Measurements from ENCODE around the gene XRCC5. TPM values are rescaled to one million over a fixed set of nuclear protein-coding genes. Genes with fewer than 3 reads are reported as not detected.

The XRCC5 gene
- polyA plus RNA-seq, 1 donor (not counting 4 experiments of a cell fraction or from before 2014, with no cell fraction given), result 521 TPM

- Histone ChIP-seq H3K9ac (ENCODE audit: control insufficient read depth, extremely low read depth, insufficient read depth, low read length) (no peak overlapping the region), H3K4me2 (ENCODE audit: control insufficient read depth, extremely low read depth, insufficient read depth, low read depth, low read length) (no peak overlapping the region), H3K9me3 (ENCODE audit: control insufficient read depth, low read depth, low read length) (no peaks in the 10 kb centered on the region), H3K4me3 (ENCODE audit: control insufficient read depth in 2 of 3, extremely low read depth in 1 of 3, insufficient read depth in 2 of 3, low read depth in 1 of 3, low read length in 3 of 3) (no peak overlapping the region), H2AFZ (ENCODE audit: control insufficient read depth, low read length) (no peak overlapping the region), H3K4me1 (ENCODE audit: control insufficient read depth, extremely low read depth, insufficient read depth, low read length) (peaks cover 18% of the 10 kb centered on the region), H4K20me1 (ENCODE audit: control insufficient read depth, extremely low read depth, insufficient read depth, low read length) (no peaks in the 10 kb centered on the region), H3K9me1 (ENCODE audit: control insufficient read depth, extremely low read depth, insufficient read depth, low read length) (no peaks in the 10 kb centered on the region), H3K79me2 (ENCODE audit: control insufficient read depth, insufficient read depth, low read length) (no peaks in the 10 kb centered on the region), H3K27ac (ENCODE audit: control insufficient read depth, insufficient read depth, low read length) (no peak overlapping the region), H3K36me3 (ENCODE audit: control insufficient read depth in 2 of 2, extremely low read depth in 1 of 2, insufficient read depth in 2 of 2, low read length in 2 of 2) (no peaks in the 10 kb centered on the region), H3K27me3 (ENCODE audit: control insufficient read depth, extremely low read depth, insufficient read depth, low read length) (no peaks in the 10 kb centered on the region)
- dilution Hi-C loops (cut with MboI; ENCODE audit: extremely low pct_ligation_motif_present, low sequenced_read_pairs), result no loop called here
- no peak for DNase-seq (ENCODE audit: low read depth, low spot score)
- FAIRE-seq, result no peak
- no peak for TF ChIP-seq CTCF (optimal IDR thresholded peaks at IDR 0.05 in 1 of 3, IDR thresholded peaks at IDR 0.05 in 1 of 3, conservative IDR thresholded peaks at IDR 0.05 in 1 of 3; ENCODE audit: extremely low read depth in 1 of 3, insufficient read depth in 2 of 3, low read length in 3 of 3)
- TF ChIP-seq EZH2 (IDR thresholded peaks at IDR 0.05; ENCODE audit: low read length), result no peak
Measured at GRCh38 chr2:216224388-216224787, 115.2 kb downstream of the XRCC5 start.

GRCh38 chr2:216229277-216229914 lies 120.2 kb downstream of the XRCC5 start:
- Histone ChIP-seq H3K79me2 (ENCODE audit: control insufficient read depth, insufficient read depth, low read length) (no peaks in the 10 kb centered on the region), H4K20me1 (ENCODE audit: control insufficient read depth, extremely low read depth, insufficient read depth, low read length) (no peaks in the 10 kb centered on the region), H3K4me3 (ENCODE audit: control insufficient read depth in 2 of 3, extremely low read depth in 1 of 3, insufficient read depth in 2 of 3, low read depth in 1 of 3, low read length in 3 of 3) (no peak overlapping the region), H3K9ac (ENCODE audit: control insufficient read depth, extremely low read depth, insufficient read depth, low read length) (no peak overlapping the region), H3K9me1 (ENCODE audit: control insufficient read depth, extremely low read depth, insufficient read depth, low read length) (no peaks in the 10 kb centered on the region), H3K27me3 (ENCODE audit: control insufficient read depth, extremely low read depth, insufficient read depth, low read length) (no peaks in the 10 kb centered on the region), H3K4me2 (ENCODE audit: control insufficient read depth, extremely low read depth, insufficient read depth, low read depth, low read length) (no peak overlapping the region), H3K9me3 (ENCODE audit: control insufficient read depth, low read depth, low read length) (no peaks in the 10 kb centered on the region), H3K27ac (ENCODE audit: control insufficient read depth, insufficient read depth, low read length) (no peak overlapping the region), H3K36me3 (ENCODE audit: control insufficient read depth in 2 of 2, extremely low read depth in 1 of 2, insufficient read depth in 2 of 2, low read length in 2 of 2) (no peaks in the 10 kb centered on the region), H2AFZ (ENCODE audit: control insufficient read depth, low read length) (no peak overlapping the region), H3K4me1 (ENCODE audit: control insufficient read depth, extremely low read depth, insufficient read depth, low read length) (peaks cover 3% of the 10 kb centered on the region)
- FAIRE-seq (no peak), DNase-seq (ENCODE audit: low read depth, low spot score) (no peak)
- dilution Hi-C loops (cut with MboI; ENCODE audit: extremely low pct_ligation_motif_present, low sequenced_read_pairs), result no loop called here
- no peak for TF ChIP-seq CTCF (optimal IDR thresholded peaks at IDR 0.05 in 1 of 3, IDR thresholded peaks at IDR 0.05 in 1 of 3, conservative IDR thresholded peaks at IDR 0.05 in 1 of 3; ENCODE audit: extremely low read depth in 1 of 3, insufficient read depth in 2 of 3, low read length in 3 of 3)
- no peak for TF ChIP-seq EZH2 (IDR thresholded peaks at IDR 0.05; ENCODE audit: low read length)
